K562 (cell line): ENCODE measurements around the gene MCFD2. TPM values are rescaled to one million over a fixed set of nuclear protein-coding genes. Genes with fewer than 3 reads are reported as not detected.

Experiments
- ARHGAP35 ChIP-seq: fragments of 450-650 bp; IDR thresholded peaks from 2 replicates; pipeline ENCODE4 v1.6.1; 2018; ENCODE audit not compliant: partially characterized antibody
- BRF1 ChIP-seq: IDR thresholded peaks from 3 replicates; pipeline ENCODE4 v1.6.1; 2011; ENCODE audit warnings: borderline replicate concordance, mild to moderate bottlenecking; ENCODE audit not compliant: insufficient read length; ENCODE audit errors: extremely low read depth
- ESRRA ChIP-seq: fragments of 450-650 bp; IDR thresholded peaks from 2 replicates; pipeline ENCODE4 v1.6.1; 2014; ENCODE audit warnings: low read depth, mild to moderate bottlenecking, moderate library complexity, borderline replicate concordance
- ETS2 ChIP-seq: IDR thresholded peaks from 2 replicates; pipeline ENCODE4 v1.6.1; 2016; ENCODE audit warnings: borderline replicate concordance, missing genetic modification characterization, mild to moderate bottlenecking, moderate library complexity, missing compliant biosample characterization; ENCODE audit not compliant: poor library complexity, severe bottlenecking
- L3MBTL2 ChIP-seq: fragments of 450-650 bp; IDR thresholded peaks from 2 replicates; pipeline ENCODE4 v1.6.1; 2016; ENCODE audit warnings: mild to moderate bottlenecking, moderate library complexity
- LEF1 ChIP-seq: fragments of 450-650 bp; IDR thresholded peaks from 2 replicates; pipeline ENCODE4 v1.6.1; 2016; ENCODE audit warnings: mild to moderate bottlenecking
- NCOA1 ChIP-seq: fragments of 450-650 bp; IDR thresholded peaks from 2 replicates; pipeline ENCODE4 v1.6.1; 2016; ENCODE audit warnings: low read depth
- NFATC3 ChIP-seq: fragments of 450-650 bp; IDR thresholded peaks from 2 replicates; pipeline ENCODE4 v1.6.1; 2017; ENCODE audit warnings: mild to moderate bottlenecking
- PYGO2 ChIP-seq: fragments of 450-650 bp; IDR thresholded peaks from 2 replicates; pipeline ENCODE4 v1.6.1; 2016; ENCODE audit warnings: mild to moderate bottlenecking, missing genetic modification characterization, moderate library complexity, missing compliant biosample characterization
- RBM34 ChIP-seq: fragments of 200-400 bp; formaldehyde crosslinking; IDR thresholded peaks from 2 replicates; pipeline ENCODE4 v1.6.1; 2018; ENCODE audit warnings: low read length, borderline replicate concordance; ENCODE audit not compliant: insufficient read depth
- SP1 ChIP-seq: sonication (generic); formaldehyde crosslinking; IDR thresholded peaks from 2 replicates; pipeline ENCODE4 v1.8.1; 2022; ENCODE audit warnings: mild to moderate bottlenecking, missing genetic modification reagents
- TAF15 ChIP-seq: fragments of 200-400 bp; formaldehyde crosslinking; IDR thresholded peaks from 2 replicates; pipeline ENCODE4 v1.6.1; 2017; ENCODE audit warnings: mild to moderate bottlenecking, low read depth, low read length, moderate library complexity
- TAF9B ChIP-seq: fragments of 450-650 bp; IDR thresholded peaks from 2 replicates; pipeline ENCODE4 v1.6.1; 2018; ENCODE audit warnings: mild to moderate bottlenecking; ENCODE audit not compliant: partially characterized antibody
- TEAD2 ChIP-seq: fragments of 450-650 bp; IDR thresholded peaks from 2 replicates; pipeline ENCODE4 v1.6.1; 2016; ENCODE audit warnings: missing genetic modification characterization, control low read depth, missing compliant biosample characterization
- ZFX ChIP-seq: sonication (generic); formaldehyde crosslinking; IDR thresholded peaks from 2 replicates; pipeline ENCODE4 v1.8.0; 2022; ENCODE audit warnings: mild to moderate bottlenecking, missing genetic modification reagents, moderate library complexity
- ZNF444 ChIP-seq: fragments of 250-450 bp; sonication (Bioruptor Pico); IDR thresholded peaks from 2 replicates; pipeline ENCODE4 v1.4.0; 2020; ENCODE audit warnings: mild to moderate bottlenecking, moderate library complexity
- ZNF57 ChIP-seq: fragments of 450-650 bp; formaldehyde crosslinking; IDR thresholded peaks from 2 replicates; pipeline ENCODE4 v1.4.0; 2020; ENCODE audit warnings: mild to moderate bottlenecking, moderate library complexity
- ZNF76 ChIP-seq: fragments of 250-450 bp; sonication (Bioruptor Pico); IDR thresholded peaks from 2 replicates; pipeline ENCODE4 v1.4.0; 2020; ENCODE audit warnings: mild to moderate bottlenecking, moderate library complexity, borderline replicate concordance
- polyA plus RNA-seq, 8 experiments: library from polyadenylated mRNA; depleted of rRNA in 4 of 8; stranded (reverse) in 5 of 8; unstranded in 3 of 8; fragments of >200 nt; fragmentation: Nextera tagmentation in 2 of 8; fragmentation: Illumina TruSeq in 1 of 8; extraction: Ambion mirVana in 2 of 8; extraction: Trizol in 1 of 8; gene quantifications; 2 replicates each; pipeline versions ENCODE4 v1.2.1 to v1.2.3, GENCODE V29; 2011 to 2014; ENCODE audit warnings: inconsistent platforms in 1 of 8, missing spikeins in 1 of 8
- total RNA-seq, 7 experiments: library from RNA; depleted of rRNA in 6 of 7; stranded (reverse); fragments of >200 nt in 6 of 7; fragmentation: Illumina TruSeq in 2 of 7; extraction: Trizol in 2 of 7; gene quantifications; 2 replicates each; pipeline versions ENCODE4 v1.2.1 to v1.2.3, GENCODE V29; 2011 to 2021; ENCODE audit warnings: low replicate concordance in 1 of 7
- TF ChIP-seq, protein P1 (sequence below), 2 experiments: fragments of 450-650 bp; conservative IDR thresholded peaks; 2 replicates each; pipeline ENCODE4 v1.6.1; 2017; ENCODE audit warnings: mild to moderate bottlenecking in 2 of 2, moderate library complexity in 2 of 2
- TF ChIP-seq, protein P2 (sequence below): fragments of 450-650 bp; IDR thresholded peaks from 2 replicates; pipeline ENCODE4 v1.6.1; 2016; ENCODE audit warnings: missing biosample characterization, missing genetic modification characterization
- TF ChIP-seq, protein P3 (sequence below): sonication (generic); formaldehyde crosslinking; IDR thresholded peaks from 2 replicates; pipeline ENCODE4 v1.8.1; 2023; ENCODE audit warnings: mild to moderate bottlenecking, missing genetic modification reagents
- TF ChIP-seq, protein P4 (sequence below): fragments of 450-650 bp; formaldehyde crosslinking; IDR thresholded peaks from 2 replicates; pipeline ENCODE4 v1.4.0; 2020; ENCODE audit warnings: mild to moderate bottlenecking, moderate library complexity

MCFD2 gene
- total and polyA plus RNA-seq, 9 of the 15 experiments (the other 6 are each of a cell fraction or from before 2014, with no cell fraction given): 78.6 to 237 (median 123) TPM

DNA sequence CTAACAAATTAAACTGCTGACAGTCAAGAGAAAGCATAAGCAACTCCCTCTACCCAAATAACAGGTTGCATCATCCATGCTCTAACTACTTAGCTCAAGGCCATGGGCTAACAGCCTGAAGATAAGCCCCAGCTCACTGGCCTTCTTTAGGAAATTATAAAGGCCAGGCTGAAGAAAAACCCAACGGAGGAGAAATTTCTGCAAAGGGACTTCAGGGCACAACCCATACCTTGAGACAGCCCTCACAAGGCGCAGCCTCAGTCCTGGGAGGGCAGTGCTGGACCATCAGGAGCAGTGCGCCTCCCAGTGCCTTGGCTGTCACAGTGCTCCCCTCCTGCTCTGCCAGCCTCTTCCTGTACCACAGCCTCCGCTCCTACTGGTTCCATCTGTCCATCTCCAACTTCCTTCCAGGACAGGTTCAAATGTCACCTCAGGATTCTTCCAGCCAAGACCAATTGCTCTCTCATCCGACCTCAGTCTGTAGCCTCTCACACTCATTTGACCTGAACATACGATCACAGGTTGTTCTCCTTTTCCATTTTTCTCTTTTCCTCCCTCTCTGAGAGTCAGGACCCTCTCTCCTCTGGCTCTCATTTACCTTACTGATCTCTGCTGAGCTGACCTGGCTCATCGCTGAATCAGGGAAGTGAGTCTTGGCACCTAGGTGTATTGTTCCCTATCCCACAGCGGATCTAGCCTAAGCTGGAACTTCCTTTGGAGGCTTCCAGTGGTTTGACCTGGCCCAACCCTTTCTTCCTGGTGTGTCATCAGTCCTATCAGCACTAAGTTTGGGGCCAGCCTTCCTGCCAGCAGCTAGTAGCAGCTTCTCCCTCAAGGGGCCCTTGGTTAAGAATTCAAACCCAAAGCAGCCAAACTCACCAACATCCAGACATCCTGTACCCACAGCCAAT, 1.9 kb downstream of the MCFD2 start (continued):
- TF ChIP-seq ETS2 (tag) (no peak), BRF1 (no peak), TAF15 (no peak), ZFX (no peak), L3MBTL2 (no peak), SP1 (no peak), ZNF57 (no peak), RBM34 (no peak), LEF1 (0 out of 2 replicates have a peak, but pooled peaks have one; percentile 28), ZNF444 (no peak), PYGO2 (tag) (no peak), ZNF76 (CRISPR knock-in tag) (no peak), ARHGAP35 (no peak), NFATC3 (0 out of 2 replicates have a peak, but pooled peaks have one; percentile 28), ESRRA (no peak), TAF9B (no peak), TEAD2 (tag) (no peak), NCOA1 (peak; percentile 62; the same call in 1 of the 2 replicates)
- TF ChIP-seq, protein P1, sequence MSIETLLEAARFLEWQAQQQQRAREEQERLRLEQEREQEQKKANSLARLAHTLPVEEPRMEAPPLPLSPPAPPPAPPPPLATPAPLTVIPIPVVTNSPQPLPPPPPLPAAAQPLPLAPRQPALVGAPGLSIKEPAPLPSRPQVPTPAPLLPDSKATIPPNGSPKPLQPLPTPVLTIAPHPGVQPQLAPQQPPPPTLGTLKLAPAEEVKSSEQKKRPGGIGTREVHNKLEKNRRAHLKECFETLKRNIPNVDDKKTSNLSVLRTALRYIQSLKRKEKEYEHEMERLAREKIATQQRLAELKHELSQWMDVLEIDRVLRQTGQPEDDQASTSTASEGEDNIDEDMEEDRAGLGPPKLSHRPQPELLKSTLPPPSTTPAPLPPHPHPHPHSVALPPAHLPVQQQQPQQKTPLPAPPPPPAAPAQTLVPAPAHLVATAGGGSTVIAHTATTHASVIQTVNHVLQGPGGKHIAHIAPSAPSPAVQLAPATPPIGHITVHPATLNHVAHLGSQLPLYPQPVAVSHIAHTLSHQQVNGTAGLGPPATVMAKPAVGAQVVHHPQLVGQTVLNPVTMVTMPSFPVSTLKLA (conservative IDR thresholded peaks at IDR 0.05): 0 out of 4 replicates have a peak, but pooled peaks of 1 of the 2 experiments have one; percentile 33
- TF ChIP-seq, protein P2, sequence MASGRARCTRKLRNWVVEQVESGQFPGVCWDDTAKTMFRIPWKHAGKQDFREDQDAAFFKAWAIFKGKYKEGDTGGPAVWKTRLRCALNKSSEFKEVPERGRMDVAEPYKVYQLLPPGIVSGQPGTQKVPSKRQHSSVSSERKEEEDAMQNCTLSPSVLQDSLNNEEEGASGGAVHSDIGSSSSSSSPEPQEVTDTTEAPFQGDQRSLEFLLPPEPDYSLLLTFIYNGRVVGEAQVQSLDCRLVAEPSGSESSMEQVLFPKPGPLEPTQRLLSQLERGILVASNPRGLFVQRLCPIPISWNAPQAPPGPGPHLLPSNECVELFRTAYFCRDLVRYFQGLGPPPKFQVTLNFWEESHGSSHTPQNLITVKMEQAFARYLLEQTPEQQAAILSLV (tag): peak; percentile 36; the same call in 1 of the 2 replicates
- TF ChIP-seq, protein P3, sequence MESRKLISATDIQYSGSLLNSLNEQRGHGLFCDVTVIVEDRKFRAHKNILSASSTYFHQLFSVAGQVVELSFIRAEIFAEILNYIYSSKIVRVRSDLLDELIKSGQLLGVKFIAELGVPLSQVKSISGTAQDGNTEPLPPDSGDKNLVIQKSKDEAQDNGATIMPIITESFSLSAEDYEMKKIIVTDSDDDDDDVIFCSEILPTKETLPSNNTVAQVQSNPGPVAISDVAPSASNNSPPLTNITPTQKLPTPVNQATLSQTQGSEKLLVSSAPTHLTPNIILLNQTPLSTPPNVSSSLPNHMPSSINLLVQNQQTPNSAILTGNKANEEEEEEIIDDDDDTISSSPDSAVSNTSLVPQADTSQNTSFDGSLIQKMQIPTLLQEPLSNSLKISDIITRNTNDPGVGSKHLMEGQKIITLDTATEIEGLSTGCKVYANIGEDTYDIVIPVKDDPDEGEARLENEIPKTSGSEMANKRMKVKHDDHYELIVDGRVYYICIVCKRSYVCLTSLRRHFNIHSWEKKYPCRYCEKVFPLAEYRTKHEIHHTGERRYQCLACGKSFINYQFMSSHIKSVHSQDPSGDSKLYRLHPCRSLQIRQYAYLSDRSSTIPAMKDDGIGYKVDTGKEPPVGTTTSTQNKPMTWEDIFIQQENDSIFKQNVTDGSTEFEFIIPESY (CRISPR knock-in tag): no peak
- TF ChIP-seq, protein P4, sequence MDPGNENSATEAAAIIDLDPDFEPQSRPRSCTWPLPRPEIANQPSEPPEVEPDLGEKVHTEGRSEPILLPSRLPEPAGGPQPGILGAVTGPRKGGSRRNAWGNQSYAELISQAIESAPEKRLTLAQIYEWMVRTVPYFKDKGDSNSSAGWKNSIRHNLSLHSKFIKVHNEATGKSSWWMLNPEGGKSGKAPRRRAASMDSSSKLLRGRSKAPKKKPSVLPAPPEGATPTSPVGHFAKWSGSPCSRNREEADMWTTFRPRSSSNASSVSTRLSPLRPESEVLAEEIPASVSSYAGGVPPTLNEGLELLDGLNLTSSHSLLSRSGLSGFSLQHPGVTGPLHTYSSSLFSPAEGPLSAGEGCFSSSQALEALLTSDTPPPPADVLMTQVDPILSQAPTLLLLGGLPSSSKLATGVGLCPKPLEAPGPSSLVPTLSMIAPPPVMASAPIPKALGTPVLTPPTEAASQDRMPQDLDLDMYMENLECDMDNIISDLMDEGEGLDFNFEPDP: no peak
